ENCODE results near the gene USP24.
A peak's percentile ranks its signal among the peaks of the same experiment; 100 is the strongest.

The USP24 gene

GRCh38 chr1:55147524-55147923 is 67.6 kb downstream of the USP24 start:
- TF ChIP-seq GATA1 (IDR thresholded peaks at IDR 0.05; ENCODE audit: low read depth, low read length): no peak
- TF ChIP-seq POLR2A (IDR thresholded peaks at IDR 0.05; ENCODE audit: low read length): no peak

GRCh38 chr1:55146781-55147180 is 68.4 kb downstream of the USP24 start:
- TF ChIP-seq GATA1 (IDR thresholded peaks at IDR 0.05; ENCODE audit: low read depth, low read length): no peak
- no peak for TF ChIP-seq POLR2A (IDR thresholded peaks at IDR 0.05; ENCODE audit: low read length)
- DNase-seq: peak; percentile 97

More at GRCh38 chr1:55147524-55147923, 67.6 kb downstream of the USP24 start:
- DNase-seq: peak; percentile 18 to 47

GRCh38 chr1:55144886-55145285 is 70.3 kb downstream of the USP24 start:
- TF ChIP-seq POLR2A (IDR thresholded peaks at IDR 0.05; ENCODE audit: low read length) (no peak), GATA1 (IDR thresholded peaks at IDR 0.05; ENCODE audit: low read depth, low read length) (no peak)
- DNase-seq: no peak

GRCh38 chr1:55143684-55144083 is 71.5 kb downstream of the USP24 start:
- DNase-seq: peak; percentile 70 to 74
- no peak for TF ChIP-seq POLR2A (IDR thresholded peaks at IDR 0.05; ENCODE audit: low read length)
- no peak for TF ChIP-seq GATA1 (IDR thresholded peaks at IDR 0.05; ENCODE audit: low read depth, low read length)

GRCh38 chr1:55141295-55141893 is 73.8 kb downstream of the USP24 start:
- DNase-seq: peak; percentile 17 to 32
- TF ChIP-seq GATA1 (IDR thresholded peaks at IDR 0.05; ENCODE audit: low read depth, low read length) (no peak), POLR2A (IDR thresholded peaks at IDR 0.05; ENCODE audit: low read length) (no peak)

GRCh38 chr1:55140546-55140983 is 74.6 kb downstream of the USP24 start:
- TF ChIP-seq POLR2A (IDR thresholded peaks at IDR 0.05; ENCODE audit: low read length) (no peak), GATA1 (IDR thresholded peaks at IDR 0.05; ENCODE audit: low read depth, low read length) (no peak)
- peak; percentile 88 to 92 for DNase-seq

DNA sequence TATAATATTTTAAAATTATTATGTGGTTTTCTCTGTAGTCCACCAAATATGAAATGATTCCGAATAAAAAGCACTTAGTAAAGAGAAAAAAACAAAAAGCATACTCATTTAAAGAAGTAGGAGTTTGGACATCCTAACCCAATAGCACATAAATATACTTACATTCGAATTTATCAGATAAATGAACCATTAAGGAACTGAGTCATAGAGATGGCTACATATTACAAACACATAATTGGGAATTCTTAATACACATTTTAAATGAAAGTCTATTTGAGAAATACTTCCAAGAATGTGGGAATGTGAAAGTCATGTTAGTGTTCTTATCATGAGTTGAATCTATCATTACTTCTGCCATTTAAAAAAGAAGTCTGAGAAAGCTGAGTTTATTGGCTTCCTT is 75.0 kb downstream of the USP24 start:
- DNase-seq: no peak
- no peak for TF ChIP-seq GATA1 (IDR thresholded peaks at IDR 0.05; ENCODE audit: low read depth, low read length)
- TF ChIP-seq POLR2A (IDR thresholded peaks at IDR 0.05; ENCODE audit: low read length): no peak

GRCh38 chr1:55138823-55139222 is 76.3 kb downstream of the USP24 start:
- no peak for DNase-seq
- TF ChIP-seq POLR2A (IDR thresholded peaks at IDR 0.05; ENCODE audit: low read length) (no peak), GATA1 (IDR thresholded peaks at IDR 0.05; ENCODE audit: low read depth, low read length) (no peak)

GRCh38 chr1:55134152-55134808 is 80.9 kb downstream of the USP24 start:
- no peak for TF ChIP-seq GATA1 (IDR thresholded peaks at IDR 0.05; ENCODE audit: low read depth, low read length)
- TF ChIP-seq POLR2A (IDR thresholded peaks at IDR 0.05; ENCODE audit: low read length): no peak
- no peak for DNase-seq

DNA sequence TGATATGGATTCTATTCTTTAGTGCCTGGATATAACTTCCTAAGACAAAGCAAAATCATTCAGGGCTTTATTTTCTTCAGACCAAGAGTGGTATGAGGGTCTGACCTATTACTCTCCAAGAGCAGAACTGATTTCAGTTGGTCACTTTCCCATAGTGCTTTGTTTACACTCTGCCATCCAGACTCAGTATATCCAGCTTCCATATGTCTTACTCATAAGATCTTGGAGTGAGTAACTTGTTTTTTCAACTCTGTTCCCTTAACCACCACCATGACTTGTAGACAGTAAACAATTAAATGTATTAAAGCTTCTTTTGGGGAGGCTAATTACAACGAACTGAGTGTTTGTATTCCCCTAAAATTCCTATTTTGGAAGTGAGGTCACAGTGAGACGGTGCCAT is 83.4 kb downstream of the USP24 start:
- no peak for DNase-seq
- no peak for TF ChIP-seq POLR2A (IDR thresholded peaks at IDR 0.05; ENCODE audit: low read length)
- no peak for TF ChIP-seq GATA1 (IDR thresholded peaks at IDR 0.05; ENCODE audit: low read depth, low read length)

GRCh38 chr1:55131218-55131617 is 83.9 kb downstream of the USP24 start:
- TF ChIP-seq GATA1 (IDR thresholded peaks at IDR 0.05; ENCODE audit: low read depth, low read length): no peak
- TF ChIP-seq POLR2A (IDR thresholded peaks at IDR 0.05; ENCODE audit: low read length): no peak
- DNase-seq: no peak

DNA sequence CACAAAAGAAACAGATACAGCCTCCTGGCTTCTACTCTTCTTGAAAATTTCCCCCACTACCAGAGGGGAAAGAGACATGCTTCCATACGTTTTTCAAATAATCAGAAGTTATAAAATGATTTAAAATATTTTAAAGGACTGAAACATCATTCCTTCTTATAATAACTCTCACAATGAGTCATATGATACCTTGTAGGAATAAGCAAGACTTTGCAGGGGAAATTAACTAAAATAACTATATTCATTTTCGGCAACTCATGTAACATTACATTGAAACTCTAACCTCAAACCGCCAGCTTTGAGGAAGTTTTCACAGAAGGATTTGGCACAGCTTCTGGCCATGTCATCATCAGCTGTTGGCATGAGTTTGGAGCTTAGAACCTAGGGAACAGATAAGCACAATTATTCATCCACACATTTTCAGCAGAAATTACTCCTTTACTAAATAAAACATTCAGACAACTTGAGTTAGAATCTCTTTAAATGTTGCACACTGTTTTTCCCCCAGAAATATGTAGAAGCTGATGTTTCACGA is 85.9 kb downstream of the USP24 start:
- peak in 1 of 2 experiments; percentile 13 for DNase-seq
- no peak for TF ChIP-seq POLR2A (IDR thresholded peaks at IDR 0.05; ENCODE audit: low read length)
- no peak for TF ChIP-seq GATA1 (IDR thresholded peaks at IDR 0.05; ENCODE audit: low read depth, low read length)

DNA sequence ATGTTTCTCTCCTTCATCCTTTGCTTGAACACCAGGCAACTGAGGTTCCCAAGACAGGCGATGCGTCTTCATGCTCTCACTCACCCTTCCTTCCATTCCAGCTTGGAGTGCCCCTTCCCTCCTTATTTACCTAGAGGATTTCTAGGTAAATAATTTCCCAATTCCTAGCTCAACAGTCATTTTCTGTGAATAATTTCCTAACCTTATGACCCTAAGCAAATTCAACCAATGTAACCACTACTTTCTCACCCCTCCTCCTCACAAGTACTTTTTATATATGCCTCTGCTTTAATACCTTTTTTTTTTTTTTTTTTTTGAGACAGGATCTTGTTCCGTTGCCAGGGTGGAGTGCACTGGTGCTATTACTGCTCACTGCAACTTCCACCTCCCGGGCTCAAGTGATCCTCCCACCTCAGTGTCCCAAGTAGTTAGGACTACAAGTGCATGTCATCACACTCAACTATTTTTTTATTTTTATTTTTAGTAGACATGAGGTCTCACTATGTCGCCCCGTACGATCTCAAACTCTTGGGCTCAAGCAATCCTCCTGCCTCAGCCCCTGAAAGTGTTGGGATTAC is 86.7 kb downstream of the USP24 start:
- no peak for DNase-seq
- TF ChIP-seq POLR2A (IDR thresholded peaks at IDR 0.05; ENCODE audit: low read length): no peak
- TF ChIP-seq GATA1 (IDR thresholded peaks at IDR 0.05; ENCODE audit: low read depth, low read length): no peak

- no peak for DNase-seq
- TF ChIP-seq POLR2A (IDR thresholded peaks at IDR 0.05; ENCODE audit: low read length) (no peak), GATA1 (IDR thresholded peaks at IDR 0.05; ENCODE audit: low read depth, low read length) (no peak)
Observed at GRCh38 chr1:55127827-55128343, 87.3 kb downstream of the USP24 start.

Measured in erythroblast (primary cell).